Medulla oblongata (tissue), 1 donor: ENCODE measurements around the gene BSND.
A peak's percentile ranks its signal among the peaks of the same experiment; 100 is the strongest.
"Not testable (repeated sequence)": the region's sequence is repeated elsewhere in the genome, so short reads cannot be mapped to it uniquely, and the experiment has no call there.

ENCODE experiments used
- DNase-seq: peaks from one replicate; pipeline ENCODE4 v3.0.0-alpha.2; 2015; ENCODE audit errors: extremely low spot score

The BSND gene

DNA sequence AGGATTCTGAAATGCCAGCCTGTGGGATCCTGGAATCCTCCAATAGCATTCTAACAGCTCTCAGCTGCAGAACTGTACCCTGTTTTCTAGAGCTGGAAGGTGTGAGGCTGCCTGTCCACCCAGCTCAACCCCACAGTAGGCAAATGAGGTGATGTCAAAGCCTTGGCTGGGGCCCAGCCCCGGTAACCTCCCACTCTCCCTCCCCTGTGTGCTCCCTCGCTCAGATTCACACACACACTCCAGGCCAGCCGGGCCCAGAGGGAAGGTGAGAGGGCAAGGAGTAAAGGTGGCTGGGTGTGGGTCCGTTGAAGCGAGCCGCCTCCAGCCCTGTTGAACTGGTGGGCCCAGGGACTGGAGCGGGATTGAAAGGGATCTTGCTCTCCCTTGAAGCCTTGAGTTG lies at the start of gene BSND:
TSS of gene BSND (plus strand) at position 257 of the 400 bp plus-strand sequence. CDS start 254 bp downstream, outside the sequence.
- DNase-seq: no peak

DNA sequence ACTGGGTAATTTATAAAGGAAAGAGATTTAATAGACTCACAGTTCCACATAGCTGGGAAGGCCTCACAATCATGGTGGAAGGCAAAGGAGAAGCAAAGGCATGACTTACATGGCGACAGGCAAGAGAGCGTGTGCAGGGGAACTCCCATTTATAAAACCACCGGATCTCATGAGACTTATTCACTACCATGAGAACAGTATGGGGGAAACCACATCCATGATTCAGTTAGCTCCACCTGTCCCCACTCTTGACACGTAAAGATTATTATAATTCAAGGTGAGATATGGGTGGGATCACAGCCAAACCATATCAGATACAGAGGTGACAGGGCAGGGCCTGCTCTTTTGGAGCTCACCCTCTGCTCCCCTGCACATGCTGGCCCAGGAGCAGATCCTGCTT lies 49.7 kb upstream of the BSND start:
- DNase-seq: no peak

- DNase-seq: peak; percentile 9
Observed at GRCh38 chr1:54950006-54950368, 48.7 kb upstream of the BSND start.

- DNase-seq: peak; percentile 96
Observed at GRCh38 chr1:54950369-54951163, 48.2 kb upstream of the BSND start.

DNA sequence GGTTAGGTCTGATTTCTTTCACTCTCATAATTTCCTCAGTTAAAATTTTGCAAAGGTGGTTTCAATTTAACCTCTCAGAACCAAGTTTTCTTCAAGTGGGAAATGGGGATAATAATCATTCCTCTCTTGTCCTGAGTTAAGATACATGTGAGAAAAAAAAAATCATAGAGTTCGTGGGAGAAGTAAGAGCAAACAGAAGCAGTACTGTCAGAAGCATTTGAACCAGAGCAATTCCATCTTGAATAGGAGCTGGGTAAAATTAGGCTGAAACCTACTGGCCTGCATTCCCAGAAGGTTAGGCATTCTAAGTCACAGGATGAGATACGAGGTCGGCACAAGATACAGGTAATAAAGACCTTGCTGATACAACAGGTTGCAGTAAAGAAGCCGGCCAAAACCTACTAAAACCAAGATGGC lies 46.9 kb upstream of the BSND start:
- no peak for DNase-seq

DNA sequence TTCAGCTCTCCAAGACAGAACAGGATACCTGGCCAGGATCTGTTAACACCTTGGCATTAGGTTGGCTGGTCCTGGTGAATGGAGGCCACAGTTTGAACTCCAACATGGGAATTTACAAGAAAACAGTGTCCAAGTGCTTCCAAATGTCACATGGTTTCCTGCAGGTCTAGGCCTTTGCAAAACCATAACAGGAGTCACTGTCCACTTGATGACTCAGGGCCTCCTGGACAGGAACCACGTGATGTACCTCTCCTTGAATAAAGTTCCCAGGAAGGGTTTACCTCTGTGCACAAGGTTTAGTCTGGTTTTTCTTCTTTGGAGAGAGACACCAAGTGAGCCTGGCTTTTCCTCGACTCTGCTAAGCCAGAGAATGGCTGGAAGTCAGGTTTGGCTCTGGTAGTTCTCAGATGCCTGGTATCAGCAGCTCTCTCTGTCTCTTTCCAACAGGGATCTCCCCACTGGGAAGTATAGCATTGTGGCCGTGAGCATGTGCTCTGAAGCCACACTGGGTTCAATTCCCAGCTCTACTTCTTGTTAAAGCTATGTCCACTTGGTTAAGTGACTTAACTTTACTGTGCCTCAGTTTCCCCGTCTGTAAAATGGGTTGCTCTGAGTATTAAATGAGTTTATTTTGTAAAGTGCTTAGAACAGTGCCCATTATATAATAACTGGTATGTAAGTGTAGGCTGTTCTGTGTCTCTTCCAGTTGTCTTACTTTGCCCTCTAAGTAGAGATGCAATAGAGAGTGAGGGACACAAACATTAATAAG lies 45.6 kb upstream of the BSND start:
- DNase-seq: no peak

GRCh38 chr1:54953846-54954245 lies 44.9 kb upstream of the BSND start:
- no peak for DNase-seq

- no peak for DNase-seq
Observed at GRCh38 chr1:54955359-54955758, 43.4 kb upstream of the BSND start.

DNA sequence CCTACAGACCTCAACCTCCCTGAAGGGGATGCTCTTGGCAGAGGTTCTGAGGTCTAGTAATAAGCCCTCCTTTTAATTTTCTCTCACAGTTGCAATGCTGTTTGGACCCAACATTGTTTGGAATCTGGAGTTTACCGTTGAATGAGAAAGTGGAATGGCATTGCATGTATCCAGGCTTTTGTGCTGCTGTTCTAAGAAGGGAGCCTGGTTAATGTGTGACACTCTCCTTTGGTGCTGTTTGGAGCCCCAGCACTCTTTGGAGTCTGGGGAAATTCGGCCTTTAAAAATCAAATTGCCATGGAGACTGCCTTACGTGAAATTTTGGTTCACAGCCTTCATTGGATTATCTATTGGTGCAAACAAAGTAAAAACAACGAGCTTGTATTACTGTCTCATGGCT lies 42.0 kb upstream of the BSND start:
- DNase-seq: no peak

DNA sequence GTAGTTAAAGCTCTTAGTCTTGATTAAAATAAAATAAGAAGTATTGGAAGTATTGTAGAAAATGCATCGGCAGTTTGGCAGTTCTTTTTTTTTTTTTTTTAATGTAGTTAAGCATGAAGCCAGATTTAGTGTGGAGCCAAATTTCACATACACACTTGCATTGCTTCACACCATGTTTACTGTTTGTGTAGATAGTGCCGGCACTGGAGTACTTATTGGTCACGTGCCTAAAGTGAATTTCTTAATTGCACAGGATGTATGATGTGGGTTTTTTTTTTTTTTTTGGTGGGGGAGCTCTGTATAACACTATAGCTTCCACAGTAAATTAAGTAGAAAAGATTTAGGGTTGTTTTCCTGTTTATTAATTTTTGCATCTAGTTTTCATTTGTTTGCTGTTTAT lies 39.5 kb upstream of the BSND start:
- no peak for DNase-seq

DNA sequence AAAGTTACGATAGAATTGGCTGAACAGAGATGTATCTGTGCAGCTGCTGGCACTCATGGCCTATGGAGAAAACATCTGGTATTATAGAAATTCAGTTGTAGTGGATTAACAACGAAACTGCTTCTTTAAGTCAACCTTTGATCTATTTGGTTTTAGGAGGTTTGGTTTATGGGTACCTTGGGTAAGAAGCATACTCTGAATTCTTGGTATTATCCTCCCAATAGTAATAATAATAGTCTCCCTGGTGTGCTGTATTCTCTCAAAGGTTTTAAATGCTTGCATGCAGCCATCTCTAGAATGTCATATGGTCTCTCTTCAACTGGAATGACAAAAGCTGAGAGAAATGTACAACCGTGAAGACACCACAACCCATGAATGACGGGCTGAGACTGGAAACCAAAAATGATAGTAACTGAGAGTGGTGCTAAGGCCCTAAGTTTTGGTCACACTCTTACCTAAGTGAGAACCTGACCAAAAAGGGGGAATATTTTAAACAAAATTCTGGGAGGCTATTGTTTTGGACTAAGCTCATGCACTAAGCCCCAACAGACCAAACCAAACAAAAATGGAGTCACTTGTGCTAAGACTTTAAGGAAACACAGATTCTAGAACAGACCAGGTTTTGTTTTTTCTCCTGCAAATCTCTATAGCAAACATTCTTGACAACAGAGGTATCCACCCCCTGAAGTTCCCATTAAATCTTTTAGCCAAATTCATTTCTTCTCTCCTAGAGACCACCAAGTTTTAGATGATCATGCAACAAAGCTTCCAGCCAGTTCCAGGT lies 35.9 kb upstream of the BSND start:
- no peak for DNase-seq

GRCh38 chr1:54963829-54964228 lies 34.9 kb upstream of the BSND start:
- DNase-seq: not testable (repeated sequence)

DNA sequence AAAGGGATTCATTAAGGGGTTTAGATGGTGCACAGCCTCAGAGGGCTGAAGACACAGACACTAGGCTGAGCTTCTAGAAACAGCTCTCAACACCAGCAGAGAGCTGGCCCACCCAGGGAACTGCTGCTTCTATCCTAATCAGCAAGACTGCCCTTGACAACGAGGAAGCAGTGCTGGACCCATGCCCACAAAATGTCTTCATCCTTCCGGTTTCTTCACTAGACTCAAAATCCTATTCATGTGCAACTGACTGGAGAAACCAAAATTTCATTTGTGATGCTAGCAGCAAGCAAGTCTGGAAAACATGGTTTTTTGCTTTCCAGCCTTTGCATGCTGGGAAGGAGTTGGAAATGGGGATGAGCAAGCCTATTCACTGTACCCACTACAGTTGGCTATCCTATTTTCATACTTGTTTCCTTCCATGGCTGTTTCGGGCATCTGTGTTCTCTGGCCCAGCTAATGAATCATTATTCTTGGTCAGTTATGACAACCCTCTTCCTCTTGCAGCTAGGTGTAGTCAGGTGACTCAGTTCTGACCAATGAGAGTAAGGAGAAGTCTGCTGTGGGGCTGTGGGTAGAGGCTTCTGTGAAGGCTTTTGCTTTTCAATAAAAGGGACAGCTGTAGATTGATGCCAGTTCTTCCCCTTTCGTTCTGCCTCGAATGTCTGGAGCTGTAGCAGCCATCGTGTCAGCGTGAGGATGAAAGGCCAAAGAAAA lies 33.0 kb upstream of the BSND start:
- peak; percentile 40 for DNase-seq

DNA sequence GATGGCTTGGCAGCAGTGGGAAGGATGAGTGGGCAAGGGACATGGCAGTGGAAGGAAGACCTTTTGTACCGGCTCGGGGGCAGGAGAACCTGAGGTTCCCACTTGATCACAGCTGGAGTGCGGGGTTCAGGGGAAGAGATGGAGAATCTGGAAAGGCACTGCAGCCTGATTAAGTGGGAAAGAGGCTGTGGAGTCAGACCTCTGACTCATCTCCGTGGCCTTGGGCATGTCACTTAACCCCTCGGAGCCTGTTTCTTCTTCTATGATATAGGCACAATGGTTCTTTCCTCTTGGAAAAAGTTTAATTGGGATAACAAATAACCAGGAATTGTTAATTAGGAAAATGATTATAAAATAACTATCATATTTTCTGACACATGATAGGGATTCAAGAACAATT lies 31.4 kb upstream of the BSND start:
- DNase-seq: no peak

DNA sequence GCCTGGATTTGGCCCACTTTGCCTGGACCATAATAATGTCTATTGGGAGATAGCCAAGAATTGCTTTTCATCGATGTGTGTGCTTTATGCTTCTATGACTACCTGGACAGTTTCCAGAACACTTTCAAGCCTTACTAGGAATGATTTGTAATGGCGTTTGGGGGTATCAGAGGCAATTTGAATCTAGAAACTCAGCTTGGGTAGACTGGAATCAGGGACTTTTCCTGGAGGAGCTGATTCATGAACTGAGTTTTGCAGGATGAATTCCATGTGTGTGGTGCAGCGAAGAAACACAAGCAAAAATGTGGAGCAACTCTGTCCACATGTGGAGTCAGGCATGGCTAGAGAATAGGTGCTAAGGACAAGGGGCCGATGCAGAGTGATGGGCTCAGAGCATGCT lies 30.2 kb upstream of the BSND start:
- DNase-seq: no peak

DNA sequence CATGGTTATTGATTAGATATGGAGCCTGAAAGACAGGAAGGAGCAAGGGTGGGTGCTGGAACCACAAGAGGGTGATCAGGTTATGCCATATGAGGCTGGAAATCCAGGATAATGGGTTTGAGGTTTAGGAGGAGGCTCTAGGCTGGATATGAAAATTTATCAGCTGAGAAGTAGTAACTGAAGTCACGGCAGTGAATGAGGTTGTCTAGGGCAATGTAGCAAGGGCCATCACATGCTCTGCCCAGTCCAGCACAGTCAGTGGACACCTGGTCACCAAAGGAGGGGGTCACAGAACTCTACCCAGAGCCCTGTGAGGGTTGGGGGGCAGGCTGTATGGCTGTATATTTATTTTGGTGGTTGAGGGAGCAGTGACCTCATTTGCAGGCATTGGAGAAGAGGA lies 28.9 kb upstream of the BSND start:
- DNase-seq: no peak

- DNase-seq: no peak
Observed at GRCh38 chr1:54970901-54971300, 27.8 kb upstream of the BSND start.

DNA sequence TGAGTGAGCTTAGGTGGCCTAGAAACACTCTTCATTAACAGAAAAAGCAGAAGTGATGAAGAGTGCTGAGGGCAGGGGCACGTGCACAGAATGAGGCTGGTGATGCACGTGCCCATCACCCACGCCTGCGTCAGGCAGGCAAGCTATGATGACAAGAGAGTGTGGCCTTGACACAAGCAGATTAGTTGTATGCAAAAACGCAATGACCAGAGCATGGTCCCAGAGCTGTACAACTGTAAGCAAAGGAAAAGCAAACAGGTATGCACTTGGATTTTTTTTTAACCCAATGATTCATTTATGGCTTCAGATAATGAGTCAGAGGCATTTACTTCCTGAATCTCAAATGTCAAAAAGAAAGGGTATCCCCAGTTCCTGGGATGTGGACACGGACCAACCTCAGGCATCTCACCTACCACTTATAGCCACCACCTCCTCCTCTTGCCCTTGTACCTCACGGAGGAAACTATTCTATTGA lies 27.4 kb upstream of the BSND start:
- no peak for DNase-seq

DNA sequence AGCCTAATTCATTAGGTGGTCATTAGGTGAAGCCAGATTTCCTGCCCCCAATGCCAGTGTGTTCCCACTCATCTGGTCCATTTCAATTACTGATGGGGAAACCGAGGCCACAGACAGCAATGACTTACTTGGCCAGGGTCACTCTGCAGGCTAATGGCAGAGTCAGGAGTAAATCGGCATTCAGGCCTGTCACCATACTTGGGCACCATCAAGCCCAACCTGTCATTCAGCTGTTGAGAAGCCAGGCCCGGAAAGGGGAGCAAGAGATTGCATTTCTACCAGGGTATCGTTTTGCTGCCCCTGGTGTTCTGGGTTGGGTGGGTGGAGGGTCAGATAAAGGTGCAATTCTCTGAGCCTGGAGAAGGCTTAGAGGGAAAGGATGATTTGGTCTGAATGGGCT lies 26.3 kb upstream of the BSND start:
- DNase-seq: no peak

GRCh38 chr1:54973205-54973921 lies 25.4 kb upstream of the BSND start:
- peak; percentile 78 for DNase-seq
